Activated CD4-positive, alpha-beta T cell treated with anti-CD3 and anti-CD28 coated beads, Interleukin-2, amount 10 ng/mL, durations not matched to agents 24 days and 14 days (primary cell): ENCODE data around the gene PKN1. TPM values are rescaled to one million over a fixed set of nuclear protein-coding genes. Genes with fewer than 3 reads are reported as not detected.
"Not testable (repeated sequence)": the region's sequence is repeated elsewhere in the genome, so short reads cannot be mapped to it uniquely, and the experiment has no call there.

Experiments used
- DNase-seq: peaks from one replicate; pipeline ENCODE4 v3.0.0; 2022
- H3K27ac Mint-ChIP-seq: one replicate; pipeline ENCODE4 v1.8.0; 2022; ENCODE audit warnings: mild to moderate bottlenecking, mixed read lengths
- H3K27me3 Mint-ChIP-seq: one replicate; pipeline ENCODE4 v1.8.0; 2022; ENCODE audit warnings: mixed read lengths
- H3K36me3 Mint-ChIP-seq: one replicate; pipeline ENCODE4 v1.8.0; 2022; ENCODE audit warnings: low read depth, mild to moderate bottlenecking, mixed read lengths
- H3K4me1 Mint-ChIP-seq: one replicate; pipeline ENCODE4 v1.8.0; 2021; ENCODE audit warnings: mixed read lengths
- H3K4me3 Mint-ChIP-seq: one replicate; pipeline ENCODE4 v1.8.0; 2022; ENCODE audit warnings: mild to moderate bottlenecking, moderate library complexity, mixed read lengths
- H3K9me3 Mint-ChIP-seq: one replicate; pipeline ENCODE4 v1.8.0; 2021; ENCODE audit warnings: mixed read lengths
- intact Hi-C: fragments of 100-400 bp; cut with micrococcal nuclease; formaldehyde crosslinking; loops from one replicate; pipeline ENCODE4 v1.15.1; 2023
- total RNA-seq: library from RNA; stranded (reverse); gene quantifications from 2 replicates; pipeline ENCODE4 v1.2.3, GENCODE V29; 2022

Gene PKN1
- 172 and 180 TPM in 2 replicates for total RNA-seq

DNA sequence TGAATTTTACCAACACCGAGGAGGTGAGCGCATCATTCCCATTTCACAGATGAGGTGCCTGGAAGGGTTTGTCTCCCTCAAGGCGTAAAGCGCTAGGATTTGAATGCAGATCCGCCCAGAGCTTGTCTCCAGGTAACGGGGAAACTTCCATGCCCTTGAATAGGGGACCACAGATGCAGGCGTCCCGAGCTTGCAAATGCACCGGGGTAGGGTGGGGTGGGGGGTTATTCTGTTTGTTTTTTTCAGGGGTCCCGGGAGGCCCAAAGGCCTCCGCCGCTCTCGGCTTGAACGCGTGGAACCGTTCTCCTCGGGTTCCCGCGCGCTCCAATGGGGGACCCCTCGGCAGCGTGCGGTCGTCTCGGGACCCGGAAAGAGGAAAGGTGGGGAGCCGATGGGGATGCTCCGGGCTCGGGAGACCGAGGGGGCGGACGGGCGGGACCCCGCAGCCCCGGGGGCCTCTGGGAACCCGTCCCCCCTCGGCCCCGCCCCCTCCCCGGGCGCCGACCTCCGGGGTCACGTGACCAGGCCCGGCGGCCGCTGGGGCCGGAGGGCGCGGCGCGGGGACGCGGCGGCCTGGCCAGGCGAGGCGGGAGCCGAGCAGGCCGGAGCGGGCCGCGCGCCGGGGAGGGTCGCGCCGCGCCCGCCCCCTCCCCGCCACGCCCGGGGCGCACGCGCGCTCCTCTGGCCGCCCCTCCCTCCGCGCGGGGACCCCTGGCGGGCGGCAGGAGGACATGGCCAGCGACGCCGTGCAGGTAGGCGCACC is at the start of gene PKN1:
Gene PKN1, plus strand, starts transcription at position 516 of the 763 bp plus-strand sequence. Its CDS starts 216 bp downstream, at position 732.
- Mint-ChIP-seq H3K4me1 (peaks cover 35% of the 10 kb centered on the region), H3K36me3 (peaks cover 2% of the 10 kb centered on the region), H3K27ac (peak within 1 kb of the TSS; percentile 82), H3K27me3 (peaks cover 12% of the 10 kb centered on the region), H3K9me3 (no peaks in the 10 kb centered on the region), H3K4me3 (peak within 1 kb of the TSS; percentile 84)
- peak; percentile 90 for DNase-seq
- intact Hi-C loops = loop anchor here (2.0 kb wide), 2 partner anchors 14 to 40 kb away; partner anchors contain the start of gene DDX39A

DNA sequence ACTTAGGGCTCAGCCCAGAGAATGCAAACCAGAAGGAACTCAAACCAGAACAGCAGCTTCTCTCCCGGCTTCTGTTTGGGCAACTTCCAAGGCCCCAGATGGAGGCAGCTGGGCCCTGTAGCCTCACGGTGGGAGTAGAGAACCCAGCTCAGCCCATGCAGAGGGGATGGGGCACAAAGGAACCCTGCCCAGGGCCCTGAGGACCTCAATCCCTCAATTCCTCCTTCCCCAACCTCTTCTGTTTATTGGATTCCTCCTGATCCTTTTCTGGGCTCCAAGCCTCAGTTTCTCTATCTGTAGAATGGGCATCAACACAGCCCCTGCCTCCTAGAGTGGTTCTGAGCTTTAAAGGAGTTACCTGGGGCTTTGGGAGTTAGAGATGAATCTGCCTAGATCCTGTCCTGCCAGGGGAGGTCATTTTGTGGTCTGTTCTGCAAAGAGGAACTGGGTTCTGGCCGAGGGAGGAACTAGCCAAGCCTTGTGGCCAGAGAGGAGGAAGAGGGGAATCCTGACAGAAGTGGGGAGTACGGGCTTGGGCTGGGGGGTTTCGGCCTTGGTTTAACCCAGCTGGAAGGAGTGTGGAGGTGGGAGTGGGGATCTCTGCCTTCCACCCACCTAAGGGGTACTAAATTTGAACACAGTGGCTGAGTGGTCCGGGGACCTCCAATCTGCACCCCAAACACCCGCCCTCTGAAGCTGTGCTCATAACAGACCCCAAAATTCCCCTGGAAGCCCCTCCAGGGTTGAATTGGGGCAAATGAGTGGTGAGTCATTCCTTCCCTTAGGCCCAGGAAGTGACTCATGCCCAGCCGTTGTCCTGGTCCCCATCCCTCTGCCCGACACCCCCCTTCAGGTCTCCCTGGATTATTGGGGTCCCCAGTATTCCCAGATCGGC is 49.2 kb upstream of the PKN1 start:
- H3K36me3 Mint-ChIP-seq = peaks cover 35% of the 10 kb centered on the region
- H3K27ac Mint-ChIP-seq = peak overlapping the region; percentile 98
- no peaks in the 10 kb centered on the region for H3K9me3 Mint-ChIP-seq
- peak; percentile 89 for DNase-seq
- peak overlapping the region; percentile 92 for H3K4me3 Mint-ChIP-seq
- no peaks in the 10 kb centered on the region for H3K27me3 Mint-ChIP-seq
- peaks cover 34% of the 10 kb centered on the region for H3K4me1 Mint-ChIP-seq
- intact Hi-C loops = loop anchor here (1.0 to 2.0 kb wide), 4 partner anchors 16 to 35 kb away; partner anchors contain the start of gene DDX39A

DNA sequence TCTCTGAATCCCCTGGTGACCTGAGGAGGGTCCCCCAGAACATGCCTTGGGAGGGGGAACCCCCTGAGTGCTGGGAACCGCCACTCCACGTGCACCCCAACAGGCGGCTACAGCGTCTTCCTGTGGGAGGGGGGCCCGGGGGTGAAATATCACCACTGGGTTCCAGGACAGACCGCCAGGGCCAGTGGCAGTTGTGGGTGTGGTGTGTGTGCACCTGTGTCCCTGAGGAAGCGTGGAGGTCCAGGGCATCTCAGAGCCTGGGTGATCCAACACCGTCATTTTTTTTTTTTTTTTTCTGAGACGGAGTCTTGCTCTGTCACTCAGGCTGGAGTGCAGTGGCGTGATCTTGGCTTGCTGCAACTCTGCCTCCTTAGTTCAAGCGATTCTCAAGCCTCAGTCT is 47.6 kb upstream of the PKN1 start:
- intact Hi-C loops = loop anchor here (1.0 to 2.0 kb wide), 2 partner anchors 21 to 24 kb away; no protein-coding TSS in a partner anchor
- Mint-ChIP-seq H3K27ac (peak overlapping the region; percentile 98), H3K9me3 (no peaks in the 10 kb centered on the region), H3K4me3 (peak overlapping the region; percentile 92), H3K4me1 (peaks cover 24% of the 10 kb centered on the region), H3K27me3 (no peaks in the 10 kb centered on the region), H3K36me3 (peaks cover 42% of the 10 kb centered on the region)
- DNase-seq = peak; percentile 81

DNA sequence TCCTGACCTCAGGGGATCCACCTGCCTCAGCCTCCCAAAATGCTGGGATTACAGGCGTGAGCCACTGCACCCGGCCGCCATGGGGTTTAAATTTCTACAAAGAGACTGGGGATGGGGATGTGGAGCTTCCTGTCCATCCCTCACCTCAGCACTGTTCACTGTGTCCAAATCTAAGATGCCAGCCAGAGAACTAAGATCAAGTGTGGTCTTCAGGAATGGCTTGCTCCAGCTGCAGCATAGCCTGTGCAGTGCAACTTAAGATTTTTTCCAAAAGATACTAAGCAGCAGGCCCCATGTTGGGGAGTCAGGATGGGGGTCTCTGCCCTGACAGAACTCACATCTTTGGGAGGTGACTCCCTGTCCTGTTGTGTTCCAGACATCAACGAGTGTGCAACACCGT is 42.6 kb upstream of the PKN1 start:
- H3K4me3 Mint-ChIP-seq = no peak overlapping the region
- intact Hi-C loops = no loop called here
- H3K27me3 Mint-ChIP-seq = no peaks in the 10 kb centered on the region
- H3K36me3 Mint-ChIP-seq = peaks cover 51% of the 10 kb centered on the region
- peaks cover 12% of the 10 kb centered on the region for H3K4me1 Mint-ChIP-seq
- no peak for DNase-seq
- no peaks in the 10 kb centered on the region for H3K9me3 Mint-ChIP-seq
- no peak overlapping the region for H3K27ac Mint-ChIP-seq

DNA sequence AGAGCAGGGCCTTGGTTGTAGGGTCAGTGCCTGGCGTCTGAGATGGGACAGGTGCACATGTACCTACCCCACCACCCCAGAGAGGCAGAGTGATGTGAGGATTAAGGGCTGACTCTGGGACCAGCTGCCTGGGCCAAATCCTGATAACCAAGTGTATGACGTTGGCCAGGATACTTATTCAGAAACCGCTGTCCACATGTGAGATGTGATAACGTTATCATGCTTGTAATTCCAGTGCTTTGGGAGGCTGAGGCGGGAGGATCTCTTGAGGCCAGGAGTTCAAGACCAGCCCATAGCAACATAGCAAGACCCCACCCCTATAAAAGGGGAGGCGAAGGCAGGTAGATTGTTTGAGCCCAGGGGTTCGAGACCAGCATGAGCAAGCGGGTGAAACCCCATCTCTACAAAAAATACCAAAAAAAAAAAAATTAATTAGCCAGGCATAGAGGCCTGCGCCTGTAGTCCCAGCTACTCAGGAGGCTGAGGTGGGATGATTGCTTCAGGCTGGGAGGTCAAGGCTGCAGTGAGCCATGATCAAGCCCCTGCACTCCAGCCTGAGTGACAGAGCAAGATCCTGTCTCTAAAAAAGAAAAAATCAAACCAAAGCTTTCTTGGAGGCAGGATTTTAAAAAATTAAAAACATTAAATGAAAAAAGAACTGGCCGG is 41.8 kb upstream of the PKN1 start:
- no peak overlapping the region for H3K4me3 Mint-ChIP-seq
- no peaks in the 10 kb centered on the region for H3K27me3 Mint-ChIP-seq
- peak overlapping the region; percentile 63 for H3K27ac Mint-ChIP-seq
- H3K36me3 Mint-ChIP-seq = peaks cover 56% of the 10 kb centered on the region
- intact Hi-C loops = no loop called here
- no peak for DNase-seq
- no peaks in the 10 kb centered on the region for H3K9me3 Mint-ChIP-seq
- peaks cover 12% of the 10 kb centered on the region for H3K4me1 Mint-ChIP-seq

DNA sequence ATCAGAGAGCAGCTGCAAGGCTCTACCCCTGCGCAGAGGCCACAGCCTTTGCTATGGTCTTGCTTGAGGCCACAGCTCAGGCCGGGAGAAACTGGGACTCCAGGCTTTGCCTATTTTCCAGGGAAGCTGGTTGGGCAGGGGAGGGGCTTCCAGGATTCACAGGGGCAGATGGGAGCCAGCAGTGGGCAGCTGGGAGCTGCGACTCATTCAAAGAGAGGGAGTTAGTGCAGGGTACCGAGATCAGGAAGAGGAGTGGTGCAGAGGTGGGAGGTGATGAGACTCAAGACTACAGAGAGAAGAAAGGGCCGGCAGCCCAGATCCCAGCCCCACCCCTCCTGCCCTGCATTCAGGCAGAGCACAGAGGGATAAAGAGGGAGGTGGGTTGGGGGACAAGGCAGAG is 39.8 kb upstream of the PKN1 start:
- Mint-ChIP-seq H3K4me3 (no peak overlapping the region), H3K9me3 (no peaks in the 10 kb centered on the region), H3K4me1 (peaks cover 18% of the 10 kb centered on the region), H3K27ac (no peak overlapping the region), H3K27me3 (no peaks in the 10 kb centered on the region), H3K36me3 (peaks cover 66% of the 10 kb centered on the region)
- intact Hi-C loops = no loop called here
- DNase-seq = no peak

DNA sequence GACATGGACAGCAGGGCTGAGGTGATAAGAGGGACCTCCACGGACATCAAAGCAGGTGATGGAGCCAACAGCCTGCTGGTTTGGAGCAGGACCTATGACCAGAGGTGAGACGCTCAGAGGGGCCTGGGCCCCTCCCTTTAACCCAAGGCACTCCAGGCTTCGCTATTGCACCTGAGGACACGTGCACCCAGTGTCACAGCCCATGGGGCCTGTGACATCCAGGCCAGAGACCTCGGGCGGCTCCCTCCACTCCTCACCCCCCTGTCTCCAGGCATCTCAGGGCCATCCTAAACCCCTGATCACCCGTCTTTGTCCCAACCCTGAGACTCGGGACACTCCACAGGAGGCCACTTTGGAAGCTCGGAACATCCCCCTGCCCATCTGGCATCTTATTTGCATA is 38.9 kb upstream of the PKN1 start:
- H3K27ac Mint-ChIP-seq = no peak overlapping the region
- H3K36me3 Mint-ChIP-seq = peaks cover 66% of the 10 kb centered on the region
- no peak overlapping the region for H3K4me3 Mint-ChIP-seq
- H3K9me3 Mint-ChIP-seq = no peaks in the 10 kb centered on the region
- intact Hi-C loops = no loop called here
- DNase-seq = no peak
- no peaks in the 10 kb centered on the region for H3K27me3 Mint-ChIP-seq
- peaks cover 13% of the 10 kb centered on the region for H3K4me1 Mint-ChIP-seq

DNA sequence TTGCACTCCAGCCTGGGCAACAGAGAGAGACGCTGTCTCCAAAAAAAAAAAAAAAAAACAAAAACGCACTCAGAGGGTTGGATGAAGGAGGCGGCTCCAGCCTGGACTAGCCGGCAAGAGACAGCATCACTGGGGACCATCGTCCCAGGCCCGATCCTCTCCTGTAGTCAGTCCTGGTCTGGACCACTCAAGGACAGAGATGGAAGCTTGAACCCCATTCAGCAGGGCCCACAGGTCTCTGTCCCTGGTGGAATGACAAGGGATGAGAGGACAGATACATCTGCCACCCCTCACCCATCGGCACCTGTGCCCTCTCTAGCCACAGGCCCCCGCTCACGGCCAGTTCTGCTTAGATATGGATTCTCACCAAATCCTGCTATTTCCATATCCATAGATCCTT is 37.8 kb upstream of the PKN1 start:
- no peaks in the 10 kb centered on the region for H3K27me3 Mint-ChIP-seq
- intact Hi-C loops = no loop called here
- H3K9me3 Mint-ChIP-seq = no peaks in the 10 kb centered on the region
- DNase-seq = no peak
- no peak overlapping the region for H3K4me3 Mint-ChIP-seq
- H3K4me1 Mint-ChIP-seq = peaks cover 13% of the 10 kb centered on the region
- H3K27ac Mint-ChIP-seq = no peak overlapping the region
- H3K36me3 Mint-ChIP-seq = peaks cover 63% of the 10 kb centered on the region

DNA sequence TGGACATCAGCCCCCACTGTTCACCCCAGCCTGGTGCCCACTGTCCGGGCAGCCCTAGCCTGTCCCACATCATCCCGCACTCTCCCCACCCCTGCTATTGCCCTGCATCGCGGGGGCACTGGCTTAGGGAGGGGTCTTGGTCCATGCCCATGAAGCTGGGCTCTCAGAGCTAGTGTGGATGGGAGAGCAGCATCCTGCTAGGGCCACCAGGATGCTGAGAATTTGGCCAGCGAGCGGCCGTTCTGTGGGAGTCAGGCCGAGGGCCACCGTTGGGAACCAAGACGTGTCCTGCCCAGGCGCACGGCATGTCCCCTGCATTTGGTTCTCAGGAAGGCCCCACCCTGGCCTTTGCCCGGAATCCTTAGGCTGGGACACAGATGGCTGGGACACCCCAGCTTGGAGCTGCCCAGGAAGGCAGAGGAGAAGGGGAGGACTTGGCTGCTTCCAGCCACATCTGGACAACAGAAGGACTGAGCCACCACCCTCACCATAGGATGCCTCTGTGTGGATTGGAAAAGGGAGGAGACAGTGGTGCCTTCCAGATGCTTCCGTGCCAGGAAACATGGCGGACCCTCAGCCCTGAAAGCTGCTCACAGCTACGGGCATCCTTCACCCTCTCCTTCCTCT is 37.3 kb upstream of the PKN1 start:
- H3K9me3 Mint-ChIP-seq = no peaks in the 10 kb centered on the region
- no peak for DNase-seq
- peak overlapping the region; percentile 59 for H3K27ac Mint-ChIP-seq
- H3K4me3 Mint-ChIP-seq = no peak overlapping the region
- peaks cover 13% of the 10 kb centered on the region for H3K4me1 Mint-ChIP-seq
- intact Hi-C loops = no loop called here
- peaks cover 59% of the 10 kb centered on the region for H3K36me3 Mint-ChIP-seq
- no peaks in the 10 kb centered on the region for H3K27me3 Mint-ChIP-seq

DNA sequence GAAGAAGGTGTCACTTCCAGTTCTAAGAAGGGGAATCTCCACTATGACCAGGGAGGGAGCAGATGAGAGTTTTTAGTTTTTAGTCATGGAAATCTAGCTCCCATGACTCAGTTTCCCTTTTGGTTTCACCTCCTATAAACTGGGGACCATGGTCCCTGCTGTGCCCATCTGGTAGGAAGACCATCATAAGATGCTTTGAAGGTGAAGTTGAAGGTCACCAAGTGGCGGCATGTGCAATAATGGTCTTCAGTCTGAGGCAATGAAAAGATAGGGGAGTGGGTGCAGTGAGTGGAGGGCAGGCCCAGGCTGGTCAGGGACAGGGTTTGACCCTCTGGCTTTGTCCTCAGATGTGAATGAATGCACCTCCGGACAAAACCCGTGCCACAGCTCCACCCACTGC is 36.4 kb upstream of the PKN1 start:
- H3K27me3 Mint-ChIP-seq, intact Hi-C loops, H3K9me3 Mint-ChIP-seq, H3K4me3 Mint-ChIP-seq, DNase-seq: not testable (repeated sequence)
- Mint-ChIP-seq H3K27ac (peak overlapping the region; percentile 59), H3K36me3 (peaks cover 58% of the 10 kb centered on the region), H3K4me1 (peaks cover 12% of the 10 kb centered on the region)

DNA sequence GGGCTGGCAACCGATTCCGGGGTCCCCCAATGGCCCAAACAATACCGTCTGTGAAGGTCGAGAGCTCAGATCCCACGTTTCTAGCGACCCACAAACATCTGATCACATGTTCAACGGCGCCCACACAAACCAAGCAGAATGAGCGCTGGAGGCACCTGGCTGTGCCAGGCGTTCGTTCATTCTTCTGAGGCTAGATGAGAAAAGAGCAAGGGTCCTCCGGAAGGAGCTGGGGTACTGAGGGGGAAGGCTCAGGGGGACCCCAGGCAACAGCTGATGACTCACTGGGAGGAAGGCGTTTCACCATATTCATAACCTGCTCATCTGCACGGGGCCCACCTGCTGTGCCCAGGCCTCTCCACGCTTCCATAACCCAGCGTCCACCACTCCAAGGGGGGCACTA is 35.9 kb upstream of the PKN1 start:
- H3K9me3 Mint-ChIP-seq, H3K27me3 Mint-ChIP-seq, DNase-seq, intact Hi-C loops, H3K4me3 Mint-ChIP-seq: not testable (repeated sequence)
- Mint-ChIP-seq H3K4me1 (peaks cover 12% of the 10 kb centered on the region), H3K27ac (peak overlapping the region; percentile 56), H3K36me3 (peaks cover 57% of the 10 kb centered on the region)

DNA sequence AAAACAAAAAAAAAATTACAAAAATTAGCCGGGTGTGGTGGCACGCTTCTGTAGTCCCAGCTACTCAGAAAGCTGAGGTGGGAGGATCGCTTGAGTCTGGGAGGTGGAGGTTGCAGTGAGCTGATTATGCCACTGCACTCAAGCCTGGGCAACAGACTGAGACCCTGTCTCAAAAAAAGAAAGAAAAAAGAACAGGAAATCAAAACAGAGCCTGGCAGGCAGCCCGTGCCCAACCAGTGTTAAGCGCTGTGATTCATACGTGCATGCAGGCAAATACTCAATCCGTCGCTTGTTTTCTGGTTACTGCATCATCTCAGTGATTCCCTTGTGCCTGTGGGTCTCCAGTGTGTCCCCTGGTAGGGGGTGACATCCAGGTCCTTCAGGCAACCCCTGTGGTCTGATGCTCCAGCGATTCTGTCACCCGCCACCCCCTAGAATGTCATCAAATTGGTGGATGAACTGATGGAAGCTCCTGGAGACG is 32.1 kb upstream of the PKN1 start:
- Mint-ChIP-seq H3K4me1 (peaks cover 6% of the 10 kb centered on the region), H3K27me3 (no peaks in the 10 kb centered on the region), H3K4me3 (no peak overlapping the region), H3K9me3 (no peaks in the 10 kb centered on the region), H3K36me3 (peaks cover 62% of the 10 kb centered on the region), H3K27ac (peak overlapping the region; percentile 70)
- no peak for DNase-seq
- intact Hi-C loops = no loop called here

DNA sequence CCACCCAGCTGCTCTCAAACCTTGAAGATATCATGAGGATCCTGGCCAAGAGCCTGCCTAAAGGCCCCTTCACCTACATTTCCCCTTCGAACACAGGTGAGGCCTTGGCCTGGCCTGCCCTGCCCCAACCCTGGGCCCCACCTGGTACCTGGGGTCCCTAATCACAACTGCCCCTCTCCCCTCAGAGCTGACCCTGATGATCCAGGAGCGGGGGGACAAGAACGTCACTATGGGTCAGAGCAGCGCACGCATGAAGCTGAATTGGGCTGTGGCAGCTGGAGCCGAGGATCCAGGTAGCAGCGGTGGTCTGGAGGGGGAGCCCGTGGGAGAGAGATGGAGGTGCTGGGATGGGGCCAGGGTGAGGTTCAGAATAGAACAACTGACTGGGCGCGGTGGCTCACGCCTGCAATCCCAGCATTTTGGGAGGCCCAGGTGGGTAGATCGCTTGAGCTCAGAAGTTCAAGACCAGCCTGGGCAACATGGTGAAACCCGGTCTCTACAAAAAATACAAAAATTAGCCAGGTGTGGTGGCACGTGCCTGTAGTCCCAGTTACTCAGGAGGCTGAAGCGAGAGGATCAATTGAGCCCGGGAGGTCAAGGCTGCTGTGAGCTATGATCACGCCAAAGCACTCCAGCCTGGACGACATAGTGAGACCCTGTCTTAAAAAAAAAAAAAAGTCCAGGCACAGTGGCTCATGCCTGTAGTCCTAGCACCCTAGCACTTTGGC is 31.5 kb upstream of the PKN1 start:
- Mint-ChIP-seq H3K36me3 (peaks cover 60% of the 10 kb centered on the region), H3K27ac (peak overlapping the region; percentile 70), H3K4me1 (peaks cover 8% of the 10 kb centered on the region), H3K9me3 (no peaks in the 10 kb centered on the region), H3K27me3 (no peaks in the 10 kb centered on the region), H3K4me3 (no peak overlapping the region)
- intact Hi-C loops = no loop called here
- no peak for DNase-seq
